Measurements from ENCODE around the gene TMEM238L.

TMEM238L gene

DNA sequence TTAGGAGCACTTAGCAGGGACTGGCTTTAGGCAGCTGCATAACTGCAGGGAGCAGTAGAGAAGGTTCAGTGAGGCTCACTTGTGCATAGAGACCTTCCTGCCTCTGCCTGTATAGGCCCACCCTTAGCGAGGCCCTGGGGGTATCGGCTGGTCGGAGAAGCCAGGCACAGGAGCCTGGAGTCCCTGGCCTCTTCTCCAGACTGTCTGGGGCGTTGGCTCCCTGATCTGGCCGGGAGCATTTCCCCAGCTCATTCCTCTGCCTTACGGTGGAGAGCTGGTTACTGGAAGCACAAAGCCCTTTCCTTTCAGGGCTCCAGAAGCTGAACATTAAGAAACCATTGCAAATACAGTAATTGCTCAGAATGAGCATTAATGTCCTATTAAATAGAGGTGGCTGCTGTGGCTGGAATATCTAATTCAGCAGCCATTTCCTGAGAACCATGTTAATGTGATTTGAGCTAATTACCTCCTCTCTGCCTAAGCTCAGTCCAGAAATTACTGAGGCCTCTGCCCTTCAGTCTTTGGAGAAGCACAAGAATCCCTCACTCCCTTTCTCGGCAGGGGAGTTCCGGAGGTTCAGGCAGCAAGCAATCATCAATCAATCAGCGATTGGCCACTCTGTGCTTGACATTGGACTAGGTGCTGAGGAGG lies 55.2 kb downstream of the TMEM238L start:
- no peak for DNase-seq (ENCODE audit: low read depth in 2 of 2, low spot score in 1 of 2)

DNA sequence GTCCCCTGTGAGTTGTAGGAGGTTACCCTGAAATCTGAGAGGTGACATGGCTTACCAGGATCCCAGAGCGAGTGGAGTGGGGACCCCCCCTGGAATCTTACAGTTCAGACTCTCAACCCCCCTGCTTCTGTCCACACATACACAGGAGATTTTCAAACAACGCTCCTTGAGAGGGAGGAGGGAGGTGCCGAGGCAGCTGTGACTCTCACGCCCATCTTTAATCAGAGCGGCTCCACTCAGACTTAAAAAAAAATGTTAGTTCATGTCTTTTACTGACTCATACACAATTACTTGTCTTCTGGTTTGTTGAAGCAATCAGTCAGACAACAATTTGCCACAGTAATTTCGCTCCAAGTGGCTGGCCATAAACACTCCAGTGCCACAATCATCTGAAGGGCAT lies 58.7 kb downstream of the TMEM238L start:
- DNase-seq (ENCODE audit: low read depth in 2 of 2, low spot score in 1 of 2): no peak

Measured in stimulated activated CD8-positive, alpha-beta memory T cell treated with anti-CD3 and anti-CD28 coated beads, Interleukin-4, amount 100 ng/mL, for 4 hours (primary cell).